LNCAP (cell line): ENCODE data around the gene CDKN2A.

Source experiments
- TF ChIP-seq, protein P1 (sequence below): fragments of 450-650 bp; IDR thresholded peaks from 2 replicates; pipeline ENCODE4 v1.5.1; 2017; ENCODE audit warnings: mild to moderate bottlenecking

CDKN2A gene

DNA sequence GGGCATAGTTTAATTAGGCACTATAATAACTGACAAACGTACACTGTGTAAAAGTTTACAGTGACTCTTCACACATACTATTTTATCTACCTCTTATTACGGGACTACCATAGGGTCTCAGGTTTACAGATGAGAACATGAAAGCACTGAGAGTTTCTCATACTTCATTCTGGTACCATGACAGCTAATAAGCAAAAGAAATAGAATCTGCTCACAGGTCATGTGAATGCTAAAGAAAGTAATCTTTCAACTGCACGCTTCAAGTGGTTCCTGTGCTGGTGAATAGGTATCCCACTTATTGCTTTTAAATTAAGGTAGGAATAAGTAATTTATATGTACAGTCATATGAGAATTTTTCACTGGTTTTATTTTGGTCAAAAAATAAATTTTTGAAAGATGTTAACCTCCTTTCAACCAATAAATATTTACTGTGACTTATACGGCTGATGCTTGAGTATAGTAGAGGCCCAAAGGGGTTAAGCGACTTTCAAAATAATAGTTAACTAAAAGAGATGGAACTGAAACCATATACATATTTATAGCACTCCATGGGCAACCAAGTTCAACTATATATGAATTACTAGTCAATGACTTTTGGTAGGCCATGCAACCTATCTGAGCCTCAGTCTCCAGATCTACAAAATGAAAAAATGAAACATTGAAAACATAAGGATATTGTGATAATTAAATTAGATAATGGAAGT lies 8.1 kb downstream of the CDKN2A start:
- TF ChIP-seq, protein P1, sequence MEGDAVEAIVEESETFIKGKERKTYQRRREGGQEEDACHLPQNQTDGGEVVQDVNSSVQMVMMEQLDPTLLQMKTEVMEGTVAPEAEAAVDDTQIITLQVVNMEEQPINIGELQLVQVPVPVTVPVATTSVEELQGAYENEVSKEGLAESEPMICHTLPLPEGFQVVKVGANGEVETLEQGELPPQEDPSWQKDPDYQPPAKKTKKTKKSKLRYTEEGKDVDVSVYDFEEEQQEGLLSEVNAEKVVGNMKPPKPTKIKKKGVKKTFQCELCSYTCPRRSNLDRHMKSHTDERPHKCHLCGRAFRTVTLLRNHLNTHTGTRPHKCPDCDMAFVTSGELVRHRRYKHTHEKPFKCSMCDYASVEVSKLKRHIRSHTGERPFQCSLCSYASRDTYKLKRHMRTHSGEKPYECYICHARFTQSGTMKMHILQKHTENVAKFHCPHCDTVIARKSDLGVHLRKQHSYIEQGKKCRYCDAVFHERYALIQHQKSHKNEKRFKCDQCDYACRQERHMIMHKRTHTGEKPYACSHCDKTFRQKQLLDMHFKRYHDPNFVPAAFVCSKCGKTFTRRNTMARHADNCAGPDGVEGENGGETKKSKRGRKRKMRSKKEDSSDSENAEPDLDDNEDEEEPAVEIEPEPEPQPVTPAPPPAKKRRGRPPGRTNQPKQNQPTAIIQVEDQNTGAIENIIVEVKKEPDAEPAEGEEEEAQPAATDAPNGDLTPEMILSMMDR: no peak

DNA sequence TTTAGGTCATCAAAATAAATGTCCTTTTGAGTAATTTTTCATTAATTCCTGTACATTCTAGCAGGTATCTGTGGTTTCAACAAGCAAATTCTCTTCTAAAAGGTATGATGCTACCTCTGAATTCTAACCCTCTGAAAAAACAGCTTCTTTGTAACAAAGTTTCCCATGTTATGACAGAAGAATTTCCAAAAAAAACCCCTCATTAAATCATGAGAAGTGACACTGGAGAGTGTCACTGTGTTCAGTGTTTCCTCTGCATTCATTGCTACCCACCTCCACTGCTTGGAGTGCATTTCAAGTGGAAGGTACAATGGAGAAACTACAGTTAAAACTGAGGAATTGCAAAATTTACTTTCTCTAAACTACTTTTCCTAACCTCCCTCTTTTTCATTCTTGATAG lies 10.1 kb downstream of the CDKN2A start:
- TF ChIP-seq, protein P1: no peak

DNA sequence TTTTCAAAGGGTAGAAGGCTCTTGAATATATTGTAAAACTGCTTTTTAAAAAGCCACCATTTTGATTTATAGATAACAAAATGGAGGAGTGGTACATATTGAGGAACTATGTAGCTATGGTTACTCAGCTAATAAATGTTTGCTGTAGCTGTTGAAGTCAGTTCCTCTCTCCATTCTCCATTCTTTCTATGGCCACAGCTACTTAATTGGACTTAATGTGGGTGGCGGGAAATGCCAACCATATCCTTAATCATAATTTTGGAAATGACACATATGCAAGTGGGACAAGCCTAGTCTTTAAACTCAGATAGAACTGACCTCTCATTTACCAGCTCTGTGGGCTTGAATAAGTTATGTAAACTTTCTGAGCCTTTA lies 10.6 kb downstream of the CDKN2A start:
- TF ChIP-seq, protein P1: no peak

DNA sequence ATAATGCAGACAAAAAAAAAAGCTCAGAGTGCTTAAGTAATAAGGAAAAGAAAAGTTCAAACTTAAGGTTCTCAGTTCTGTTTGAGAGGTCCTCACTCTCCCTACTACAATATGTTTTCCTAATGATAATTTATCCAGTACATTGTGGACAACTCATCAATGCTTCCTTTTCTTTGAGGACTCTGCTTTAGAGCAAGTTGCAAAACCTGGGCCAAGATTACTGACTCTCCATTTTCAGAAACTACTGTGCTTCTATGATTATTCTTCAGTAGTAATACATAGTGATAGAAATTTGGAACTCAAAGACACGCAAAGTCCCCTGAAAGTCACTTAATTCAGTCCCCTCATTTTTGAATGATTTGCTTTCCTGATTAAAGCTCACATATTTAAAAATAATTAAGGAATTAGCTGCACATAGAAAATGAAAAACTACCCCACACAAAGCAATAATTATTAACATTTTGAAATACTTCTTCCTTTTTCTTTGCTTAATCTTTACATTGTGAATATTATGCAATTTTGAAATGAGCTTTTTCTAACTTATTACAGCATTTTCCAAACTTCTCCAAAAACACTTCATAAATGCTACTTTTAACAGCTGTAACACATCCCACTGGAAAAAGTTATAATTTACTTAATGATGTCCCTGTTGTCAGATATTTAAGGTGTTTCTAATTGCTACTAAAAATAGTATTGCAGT lies 11.2 kb downstream of the CDKN2A start:
- TF ChIP-seq, protein P1: no peak

DNA sequence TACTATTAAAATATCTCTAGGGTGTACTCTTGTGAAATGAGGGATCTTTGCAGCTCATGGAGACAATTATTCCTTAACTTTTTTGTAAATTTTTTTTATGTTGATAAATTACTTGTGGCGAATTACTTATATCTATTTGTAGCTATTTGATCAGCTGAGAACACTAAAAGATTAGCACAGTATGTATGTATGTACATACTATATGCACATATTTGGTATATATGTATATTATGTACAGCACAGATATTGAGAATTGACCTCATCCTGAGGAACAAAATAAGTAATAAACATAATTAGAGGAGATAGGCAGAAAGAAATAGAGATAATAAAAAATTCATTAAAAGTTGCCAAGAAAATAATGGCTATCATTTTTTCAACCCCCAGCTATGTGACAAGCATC lies 11.8 kb downstream of the CDKN2A start:
- TF ChIP-seq, protein P1: no peak

DNA sequence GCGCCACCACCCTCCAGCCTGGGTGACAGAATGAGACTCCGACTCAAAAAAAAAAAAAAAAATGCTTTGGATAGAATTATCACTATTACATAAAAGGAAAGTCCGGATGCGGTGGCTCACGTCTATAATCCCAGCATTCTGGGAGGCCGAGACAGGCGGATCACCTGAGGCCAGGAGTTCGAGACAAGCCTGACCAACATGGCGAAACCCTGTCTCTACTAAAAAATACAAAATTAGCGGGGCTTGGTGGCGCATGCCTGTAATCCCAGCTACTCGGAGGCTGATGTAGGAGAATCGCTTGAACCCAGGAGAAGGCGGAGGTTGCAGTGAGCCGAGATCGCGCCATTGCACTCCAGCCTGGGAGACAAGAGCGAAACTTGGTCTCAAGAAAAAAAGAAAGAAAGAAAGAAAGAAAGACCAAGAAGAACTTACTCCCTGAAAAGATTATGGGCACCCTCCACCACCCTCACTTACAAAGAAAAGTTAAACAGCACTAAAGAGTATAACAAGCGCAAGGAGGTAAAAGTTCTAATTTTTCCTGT lies 17.8 kb downstream of the CDKN2A start:
- TF ChIP-seq, protein P1: no peak

DNA sequence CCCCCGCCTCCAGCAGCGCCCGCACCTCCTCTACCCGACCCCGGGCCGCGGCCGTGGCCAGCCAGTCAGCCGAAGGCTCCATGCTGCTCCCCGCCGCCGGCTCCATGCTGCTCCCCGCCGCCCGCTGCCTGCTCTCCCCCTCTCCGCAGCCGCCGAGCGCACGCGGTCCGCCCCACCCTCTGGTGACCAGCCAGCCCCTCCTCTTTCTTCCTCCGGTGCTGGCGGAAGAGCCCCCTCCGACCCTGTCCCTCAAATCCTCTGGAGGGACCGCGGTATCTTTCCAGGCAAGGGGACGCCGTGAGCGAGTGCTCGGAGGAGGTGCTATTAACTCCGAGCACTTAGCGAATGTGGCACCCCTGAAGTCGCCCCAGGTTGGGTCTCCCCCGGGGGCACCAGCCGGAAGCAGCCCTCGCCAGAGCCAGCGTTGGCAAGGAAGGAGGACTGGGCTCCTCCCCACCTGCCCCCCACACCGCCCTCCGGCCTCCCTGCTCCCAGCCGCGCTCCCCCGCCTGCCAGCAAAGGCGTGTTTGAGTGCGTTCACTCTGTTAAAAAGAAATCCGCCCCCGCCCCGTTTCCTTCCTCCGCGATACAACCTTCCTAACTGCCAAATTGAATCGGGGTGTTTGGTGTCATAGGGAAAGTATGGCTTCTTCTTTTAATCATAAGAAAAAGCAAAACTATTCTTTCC lies 19.3 kb downstream of the CDKN2A start:
- TF ChIP-seq, protein P1: no peak
